Kidney epithelial cell (primary cell): Measurements from ENCODE around the gene KCNB1. TPM values are rescaled to one million over a fixed set of nuclear protein-coding genes. Genes with fewer than 3 reads are reported as not detected.
A peak's percentile ranks its signal among the peaks of the same experiment; 100 is the strongest.

ENCODE experiments used
- DNase-seq: peaks from one replicate; pipeline ENCODE4 v3.0.0-alpha.2; 2010; ENCODE audit warnings: low read depth
- H3K27me3 ChIP-seq: 2 replicates; pipeline ENCODE4 v1.6.0; 2011; ENCODE audit warnings: low read length; ENCODE audit not compliant: control insufficient read depth, insufficient read depth
- H3K36me3 ChIP-seq: 2 replicates; pipeline ENCODE4 v1.5.1; 2011; ENCODE audit warnings: low read length; ENCODE audit not compliant: control insufficient read depth, insufficient read depth
- H3K4me3 ChIP-seq: 2 replicates; pipeline ENCODE4 v1.5.1; 2011; ENCODE audit warnings: low read depth, mild to moderate bottlenecking, control low read depth, low read length
- total RNA-seq: library from RNA; depleted of rRNA; stranded (reverse); fragments of >200 nt; gene quantifications from 2 replicates; pipeline ENCODE4 v1.2.3, GENCODE V29; 2015
- TF ChIP-seq, protein P1 (sequence below): IDR thresholded peaks from 2 replicates; pipeline ENCODE4 v1.5.1; 2011; ENCODE audit warnings: mild to moderate bottlenecking, moderate library complexity, low read length, control low read depth, inconsistent platforms; ENCODE audit not compliant: insufficient read depth, poor library complexity, severe bottlenecking

Gene KCNB1
- total RNA-seq, 1 donor from 2014 or later: not detected

DNA sequence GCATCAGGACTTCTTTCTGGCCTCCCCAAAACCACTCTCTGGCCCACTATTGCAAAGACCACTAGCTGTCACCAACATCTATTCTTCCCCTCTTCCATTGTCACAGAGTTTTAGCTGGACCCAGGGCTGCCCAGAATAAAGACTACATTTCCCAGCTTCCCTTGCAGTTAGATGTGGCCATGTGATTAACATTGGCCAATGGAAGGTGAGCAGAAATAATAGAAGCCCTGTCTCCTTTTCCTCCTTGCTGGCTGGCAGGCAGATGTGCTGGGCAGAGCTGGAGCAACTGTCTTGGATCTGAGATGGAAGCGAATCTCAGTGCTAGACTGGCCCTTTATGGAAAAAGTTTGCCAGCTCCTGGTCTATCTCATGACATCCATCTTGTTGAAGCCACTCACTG lies 97.0 kb downstream of the KCNB1 start:
- peaks cover 2% of the 10 kb centered on the region for H3K27me3 ChIP-seq
- TF ChIP-seq, protein P1, sequence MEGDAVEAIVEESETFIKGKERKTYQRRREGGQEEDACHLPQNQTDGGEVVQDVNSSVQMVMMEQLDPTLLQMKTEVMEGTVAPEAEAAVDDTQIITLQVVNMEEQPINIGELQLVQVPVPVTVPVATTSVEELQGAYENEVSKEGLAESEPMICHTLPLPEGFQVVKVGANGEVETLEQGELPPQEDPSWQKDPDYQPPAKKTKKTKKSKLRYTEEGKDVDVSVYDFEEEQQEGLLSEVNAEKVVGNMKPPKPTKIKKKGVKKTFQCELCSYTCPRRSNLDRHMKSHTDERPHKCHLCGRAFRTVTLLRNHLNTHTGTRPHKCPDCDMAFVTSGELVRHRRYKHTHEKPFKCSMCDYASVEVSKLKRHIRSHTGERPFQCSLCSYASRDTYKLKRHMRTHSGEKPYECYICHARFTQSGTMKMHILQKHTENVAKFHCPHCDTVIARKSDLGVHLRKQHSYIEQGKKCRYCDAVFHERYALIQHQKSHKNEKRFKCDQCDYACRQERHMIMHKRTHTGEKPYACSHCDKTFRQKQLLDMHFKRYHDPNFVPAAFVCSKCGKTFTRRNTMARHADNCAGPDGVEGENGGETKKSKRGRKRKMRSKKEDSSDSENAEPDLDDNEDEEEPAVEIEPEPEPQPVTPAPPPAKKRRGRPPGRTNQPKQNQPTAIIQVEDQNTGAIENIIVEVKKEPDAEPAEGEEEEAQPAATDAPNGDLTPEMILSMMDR: no peak
- DNase-seq: no peak
- no peaks in the 10 kb centered on the region for H3K36me3 ChIP-seq
- H3K4me3 ChIP-seq: no peak overlapping the region

- TF ChIP-seq, protein P1: peak; percentile 72
- no peaks in the 10 kb centered on the region for H3K36me3 ChIP-seq
- no peak for DNase-seq
- H3K27me3 ChIP-seq: peaks cover 6% of the 10 kb centered on the region
- H3K4me3 ChIP-seq: no peak overlapping the region
Observed at GRCh38 chr20:49384437-49385434, 97.7 kb downstream of the KCNB1 start.

DNA sequence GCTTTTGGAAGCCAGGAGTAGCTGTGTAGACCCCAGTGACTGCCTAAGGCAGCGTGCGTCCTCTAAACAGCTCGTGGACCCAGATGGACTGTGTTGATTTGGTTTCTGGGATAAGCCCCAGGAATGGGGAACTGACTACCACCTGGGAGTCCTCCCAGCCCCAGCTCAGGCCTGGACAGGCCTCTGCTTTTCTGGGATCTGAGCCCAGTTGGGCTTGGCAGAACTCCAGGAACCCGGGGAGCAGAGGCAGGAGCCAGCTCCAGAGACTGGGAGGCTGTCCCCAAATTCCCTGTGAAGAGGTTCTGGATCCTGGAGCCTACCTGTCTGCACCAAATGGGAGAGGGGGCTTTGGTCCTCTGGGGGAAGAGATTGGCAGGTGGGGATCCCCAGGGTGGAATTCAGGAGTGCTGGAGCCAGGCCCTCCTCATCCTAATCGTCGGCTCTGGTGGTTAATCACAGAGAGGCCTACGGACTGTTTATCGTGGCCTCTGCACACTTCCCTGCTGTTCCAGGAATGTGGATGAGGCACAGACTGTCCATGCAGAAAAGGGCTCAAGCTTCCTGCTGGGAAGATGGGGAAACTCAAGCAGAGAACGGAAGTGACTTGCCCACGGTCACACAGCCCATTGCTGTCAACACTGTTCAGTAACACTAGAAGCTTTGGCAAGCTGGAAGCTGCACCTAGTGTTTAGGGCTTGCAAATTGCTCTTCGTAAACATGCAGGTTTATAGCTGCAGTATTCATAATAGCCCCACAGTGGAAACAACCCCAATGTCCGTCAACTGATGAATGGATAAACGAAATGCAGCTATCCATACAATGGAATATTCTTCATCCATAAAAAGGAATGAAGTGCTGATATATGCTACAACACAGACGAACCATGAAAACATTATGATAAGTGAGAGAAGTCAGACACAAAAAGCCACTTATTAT lies 100.6 kb downstream of the KCNB1 start:
- TF ChIP-seq, protein P1: no peak
- H3K36me3 ChIP-seq: no peaks in the 10 kb centered on the region
- no peak for DNase-seq
- no peak overlapping the region for H3K4me3 ChIP-seq
- H3K27me3 ChIP-seq: peaks cover 13% of the 10 kb centered on the region

GRCh38 chr20:49380337-49380780 lies 102.1 kb downstream of the KCNB1 start:
- no peak for DNase-seq
- Histone ChIP-seq H3K36me3 (no peaks in the 10 kb centered on the region), H3K4me3 (no peak overlapping the region), H3K27me3 (peaks cover 13% of the 10 kb centered on the region)
- TF ChIP-seq, protein P1: no peak

- DNase-seq: no peak
- peaks cover 14% of the 10 kb centered on the region for H3K27me3 ChIP-seq
- H3K4me3 ChIP-seq: no peak overlapping the region
- TF ChIP-seq, protein P1: no peak
- H3K36me3 ChIP-seq: no peaks in the 10 kb centered on the region
Observed at GRCh38 chr20:49379338-49379737, 103.1 kb downstream of the KCNB1 start.
